ENCODE data around the gene NDST1.

GRCh38 chr5:150528924-150529546 is 21.1 kb downstream of the NDST1 start:
- no peak for TF ChIP-seq EZH2 (IDR thresholded peaks at IDR 0.05; ENCODE audit: low read depth, low read length, severe bottlenecking)
- no peak for TF ChIP-seq POLR2AphosphoS5 (IDR thresholded peaks at IDR 0.05; ENCODE audit: low read depth, low read length)
- TF ChIP-seq CTCF (IDR thresholded peaks at IDR 0.05; ENCODE audit: control extremely low read depth in 1 of 3, insufficient read depth in 1 of 3, low read depth in 1 of 3, low read length in 3 of 3) = no peak
- TF ChIP-seq GTF2F1 (IDR thresholded peaks at IDR 0.05; ENCODE audit: borderline replicate concordance, low read depth, low read length) = no peak
- no peak for TF ChIP-seq ASH2L (IDR thresholded peaks at IDR 0.05; ENCODE audit: low read length)
